ENCODE data around the gene CLCC1. TPM values are rescaled to one million over a fixed set of nuclear protein-coding genes. Genes with fewer than 3 reads are reported as not detected.

Gene CLCC1
- total RNA-seq, 1 experiment from 2014 or later, result 18.8 TPM

DNA sequence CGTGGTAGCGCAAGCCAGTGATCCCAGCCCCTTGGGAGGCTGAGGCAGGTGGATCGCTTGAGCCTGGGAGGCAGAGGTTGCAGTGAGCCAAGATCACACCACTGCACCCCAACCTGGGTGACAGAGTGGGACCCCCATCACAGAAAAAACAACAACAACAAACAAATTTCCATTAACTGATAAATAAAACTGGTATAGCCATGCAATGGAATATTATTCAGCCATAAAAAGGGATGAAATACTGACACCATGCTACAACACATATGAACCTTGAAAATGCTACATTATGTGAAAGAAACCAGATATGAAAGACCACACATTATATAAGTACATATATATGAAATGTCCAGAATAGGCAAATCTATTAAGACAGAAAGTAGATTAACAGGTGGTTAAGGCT, 12.0 kb downstream of the CLCC1 start:
- Histone ChIP-seq H3K23me2 (ENCODE audit: insufficient read length, low read depth, low read length, poor library complexity, severe bottlenecking) (no peaks in the 10 kb centered on the region), H2BK5ac (ENCODE audit: insufficient read length, low read length) (no peak overlapping the region), H4K91ac (ENCODE audit: insufficient read length, low read depth, low read length) (no peak overlapping the region), H2AFZ (ENCODE audit: low read length) (no peak overlapping the region), H3K23ac (ENCODE audit: insufficient read length, low read depth, low read length) (no peak overlapping the region), H3K27ac (ENCODE audit: insufficient read length, low read depth, low read length) (no peak overlapping the region), H3K4me2 (ENCODE audit: insufficient read depth, insufficient read length, low read length) (no peak overlapping the region), H3K79me2 (ENCODE audit: insufficient read depth, low read length) (peaks cover 3% of the 10 kb centered on the region; the same call in 1 of the 2 replicates), H3K79me1 (ENCODE audit: insufficient read depth, low read depth, low read length, poor library complexity, severe bottlenecking) (peaks cover 5% of the 10 kb centered on the region), H4K20me1 (ENCODE audit: control insufficient read depth, insufficient read depth, insufficient read length) (no peaks in the 10 kb centered on the region), H2BK20ac (ENCODE audit: low read depth, low read length, poor library complexity, severe bottlenecking) (no peak overlapping the region), H3K14ac (ENCODE audit: insufficient read depth, low read length) (no peak overlapping the region), H3K56ac (ENCODE audit: insufficient read length, low read depth, low read length) (no peak overlapping the region), H2BK120ac (ENCODE audit: low read depth, low read length, poor library complexity, severe bottlenecking) (no peak overlapping the region), H3K9me3 (ENCODE audit: control insufficient read depth, low read depth, low read length) (no peaks in the 10 kb centered on the region), H3T11ph (ENCODE audit: low read length) (no peak overlapping the region), H3K4ac (ENCODE audit: low read depth, low read length) (no peak overlapping the region), H2BK15ac (ENCODE audit: low read depth, low read length) (no peak overlapping the region), H3K4me1 (ENCODE audit: insufficient read depth, low read length) (peaks cover 9% of the 10 kb centered on the region; the same call in 1 of the 2 replicates), H3K9ac (ENCODE audit: extremely low read depth, insufficient read length, low read length) (no peak overlapping the region), H3K18ac (ENCODE audit: insufficient read length, low read depth, low read length) (no peak overlapping the region), H4K8ac (replicated peaks; ENCODE audit: insufficient read length, low read depth, low read length) (no peak overlapping the region), H2BK12ac (ENCODE audit: insufficient read length, low read depth, low read length) (no peak overlapping the region), H4K5ac (ENCODE audit: insufficient read length, low read depth, low read length) (no peak overlapping the region), H3K27me3 (ENCODE audit: insufficient read depth, low read length) (no peaks in the 10 kb centered on the region), H2AK5ac (ENCODE audit: insufficient read length, low read length) (no peak overlapping the region)
- no peak overlapping the region for H3K27ac Mint-ChIP-seq
- TF ChIP-seq, protein P1, sequence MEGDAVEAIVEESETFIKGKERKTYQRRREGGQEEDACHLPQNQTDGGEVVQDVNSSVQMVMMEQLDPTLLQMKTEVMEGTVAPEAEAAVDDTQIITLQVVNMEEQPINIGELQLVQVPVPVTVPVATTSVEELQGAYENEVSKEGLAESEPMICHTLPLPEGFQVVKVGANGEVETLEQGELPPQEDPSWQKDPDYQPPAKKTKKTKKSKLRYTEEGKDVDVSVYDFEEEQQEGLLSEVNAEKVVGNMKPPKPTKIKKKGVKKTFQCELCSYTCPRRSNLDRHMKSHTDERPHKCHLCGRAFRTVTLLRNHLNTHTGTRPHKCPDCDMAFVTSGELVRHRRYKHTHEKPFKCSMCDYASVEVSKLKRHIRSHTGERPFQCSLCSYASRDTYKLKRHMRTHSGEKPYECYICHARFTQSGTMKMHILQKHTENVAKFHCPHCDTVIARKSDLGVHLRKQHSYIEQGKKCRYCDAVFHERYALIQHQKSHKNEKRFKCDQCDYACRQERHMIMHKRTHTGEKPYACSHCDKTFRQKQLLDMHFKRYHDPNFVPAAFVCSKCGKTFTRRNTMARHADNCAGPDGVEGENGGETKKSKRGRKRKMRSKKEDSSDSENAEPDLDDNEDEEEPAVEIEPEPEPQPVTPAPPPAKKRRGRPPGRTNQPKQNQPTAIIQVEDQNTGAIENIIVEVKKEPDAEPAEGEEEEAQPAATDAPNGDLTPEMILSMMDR (conservative IDR thresholded peaks at IDR 0.05), result no peak
- H3K4me3 Mint-ChIP-seq, result no peak overlapping the region
- H3K9me3 Mint-ChIP-seq, result no peaks in the 10 kb centered on the region
- WGBS (ENCODE audit: extremely low coverage, insufficient read length, low lambda C conversion rate), result no CpG with 5 or more reads among the region's 3 CpGs
- H3K36me3 Mint-ChIP-seq (ENCODE audit: insufficient read depth in 1 of 3, low read depth in 3 of 3), result peaks cover 18 to 28% (median 22%) of the 10 kb centered on the region in 3 experiments
- no peaks in the 10 kb centered on the region for H3K27me3 Mint-ChIP-seq (ENCODE audit: low read depth)
- DNase-seq, result no peak
- peaks cover 32 to 33% of the 10 kb centered on the region in 2 experiments for H3K4me1 Mint-ChIP-seq
